Measurements from ENCODE around the gene TRIM66. TPM values are rescaled to one million over a fixed set of nuclear protein-coding genes. Genes with fewer than 3 reads are reported as not detected.

Gene TRIM66
- total and polyA plus RNA-seq, 9 of the 15 experiments (the other 6 are each of a cell fraction or from before 2014, with no cell fraction given): 1.1 to 7.3 (median 4.9) TPM

- peak; percentile 95 for TF ChIP-seq RBM25 (IDR thresholded peaks at IDR 0.05; ENCODE audit: low read depth, low read length, severe bottlenecking)
- TF ChIP-seq ERF (CRISPR knock-in tag; IDR thresholded peaks at IDR 0.05): 0 out of 2 replicates have a peak, but pooled peaks have one; percentile 45
- TF ChIP-seq, protein P1, sequence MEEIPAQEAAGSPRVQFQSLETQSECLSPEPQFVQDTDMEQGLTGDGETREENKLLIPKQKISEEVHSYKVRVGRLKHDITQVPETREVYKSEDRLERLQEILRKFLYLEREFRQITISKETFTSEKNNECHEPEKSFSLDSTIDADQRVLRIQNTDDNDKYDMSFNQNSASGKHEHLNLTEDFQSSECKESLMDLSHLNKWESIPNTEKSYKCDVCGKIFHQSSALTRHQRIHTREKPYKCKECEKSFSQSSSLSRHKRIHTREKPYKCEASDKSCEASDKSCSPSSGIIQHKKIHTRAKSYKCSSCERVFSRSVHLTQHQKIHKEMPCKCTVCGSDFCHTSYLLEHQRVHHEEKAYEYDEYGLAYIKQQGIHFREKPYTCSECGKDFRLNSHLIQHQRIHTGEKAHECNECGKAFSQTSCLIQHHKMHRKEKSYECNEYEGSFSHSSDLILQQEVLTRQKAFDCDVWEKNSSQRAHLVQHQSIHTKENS (CRISPR knock-in tag; IDR thresholded peaks at IDR 0.05): no peak
- TF ChIP-seq ZSCAN32 (CRISPR knock-in tag; IDR thresholded peaks at IDR 0.05): no peak
- TF ChIP-seq, protein P2, sequence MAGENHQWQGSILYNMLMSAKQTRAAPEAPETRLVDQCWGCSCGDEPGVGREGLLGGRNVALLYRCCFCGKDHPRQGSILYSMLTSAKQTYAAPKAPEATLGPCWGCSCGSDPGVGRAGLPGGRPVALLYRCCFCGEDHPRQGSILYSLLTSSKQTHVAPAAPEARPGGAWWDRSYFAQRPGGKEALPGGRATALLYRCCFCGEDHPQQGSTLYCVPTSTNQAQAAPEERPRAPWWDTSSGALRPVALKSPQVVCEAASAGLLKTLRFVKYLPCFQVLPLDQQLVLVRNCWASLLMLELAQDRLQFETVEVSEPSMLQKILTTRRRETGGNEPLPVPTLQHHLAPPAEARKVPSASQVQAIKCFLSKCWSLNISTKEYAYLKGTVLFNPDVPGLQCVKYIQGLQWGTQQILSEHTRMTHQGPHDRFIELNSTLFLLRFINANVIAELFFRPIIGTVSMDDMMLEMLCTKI (IDR thresholded peaks at IDR 0.05; ENCODE audit: partially characterized antibody): no peak
- TF ChIP-seq ETS1 (conservative IDR thresholded peaks at IDR 0.05; ENCODE audit: control insufficient read depth, low read depth, low read length): peak; percentile 51
- TF ChIP-seq PTBP1 (IDR thresholded peaks at IDR 0.05; ENCODE audit: low read depth, low read length): no peak
- 0 out of 2 replicates have a peak, but pooled peaks have one; percentile 59 for TF ChIP-seq CREB1 (IDR thresholded peaks at IDR 0.05)
- TF ChIP-seq CREB1 (CRISPR knock-in tag; IDR thresholded peaks at IDR 0.05): peak; percentile 48
- peak; percentile 90 for TF ChIP-seq NELFE (IDR thresholded peaks at IDR 0.05; ENCODE audit: insufficient read depth, insufficient read length)
- TF ChIP-seq MED1 (CRISPR knock-in tag; IDR thresholded peaks at IDR 0.05; ENCODE audit: borderline replicate concordance): no peak
- no peak for TF ChIP-seq ARID2 (IDR thresholded peaks at IDR 0.05)
- no peak for TF ChIP-seq JUNB (CRISPR knock-in tag; conservative IDR thresholded peaks at IDR 0.05)
- no peak for TF ChIP-seq MCM7 (IDR thresholded peaks at IDR 0.05)
- no peak for TF ChIP-seq MCM3 (IDR thresholded peaks at IDR 0.05)
- no peak for TF ChIP-seq ZNF695 (CRISPR knock-in tag; IDR thresholded peaks at IDR 0.05)
- no peak for TF ChIP-seq PPARD (CRISPR knock-in tag; IDR thresholded peaks at IDR 0.05)
- no peak for TF ChIP-seq WHSC1 (IDR thresholded peaks at IDR 0.05; ENCODE audit: low read length)
- peak; percentile 26; the same call in 1 of the 2 replicates for TF ChIP-seq TEAD4 (IDR thresholded peaks at IDR 0.05; ENCODE audit: low read length)
- TF ChIP-seq TEAD4 (CRISPR knock-in tag; IDR thresholded peaks at IDR 0.05; ENCODE audit: borderline replicate concordance): peak; percentile 43; the same call in 1 of the 2 replicates
- TF ChIP-seq ADNP (tag; IDR thresholded peaks at IDR 0.05): no peak
- no peak for TF ChIP-seq ZNF780A (CRISPR knock-in tag; IDR thresholded peaks at IDR 0.05)
- TF ChIP-seq OTX1 (CRISPR knock-in tag; IDR thresholded peaks at IDR 0.05): no peak
- peak; percentile 95 for TF ChIP-seq ZFX (CRISPR knock-in tag; IDR thresholded peaks at IDR 0.05)
- no peak for TF ChIP-seq ZNF778 (CRISPR knock-in tag; IDR thresholded peaks at IDR 0.05)
- TF ChIP-seq ZNF239 (CRISPR knock-in tag; IDR thresholded peaks at IDR 0.05): no peak
- no peak for TF ChIP-seq ZNF316 (IDR thresholded peaks at IDR 0.05)
- 0 out of 2 replicates have a peak, but pooled peaks have one; percentile 77 for TF ChIP-seq RHOXF2B (CRISPR knock-in tag; conservative IDR thresholded peaks at IDR 0.05)
- no peak for TF ChIP-seq NCOA1 (IDR thresholded peaks at IDR 0.05; ENCODE audit: low read depth)
- no peak for TF ChIP-seq ZNF551 (CRISPR knock-in tag; IDR thresholded peaks at IDR 0.05)
Observed at GRCh38 chr11:8682303-8683114, at the start of gene TRIM66, which contains the start of gene RPL27A (continued).

All from K562 (cell line).